Panc1 (cell line): Measurements from ENCODE around the gene ADSS2.

Experiments
- POLR2AphosphoS5 ChIP-seq: IDR thresholded peaks from 2 replicates; pipeline ENCODE4 v1.6.1; 2012; ENCODE audit warnings: mild to moderate bottlenecking, low read depth, low read length, moderate library complexity
- REST ChIP-seq, 2 experiments: IDR thresholded peaks; 2 replicates each; pipeline ENCODE4 v1.6.1; 2011 to 2012; ENCODE audit warnings: low read depth in 2 of 2, control low read depth in 1 of 2, low read length in 1 of 2, mild to moderate bottlenecking in 1 of 2, moderate library complexity in 1 of 2; ENCODE audit not compliant: insufficient read depth in 1 of 2

- TF ChIP-seq POLR2AphosphoS5 (no peak), REST (IDR thresholded peaks at IDR 0.05; ENCODE audit: insufficient read depth in 1 of 2, low read depth in 2 of 2, low read length in 1 of 2) (no peak)
Measured at GRCh38 chr1:244403431-244403830, 48.3 kb downstream of the ADSS2 start.
